HG02938 (cell line): ENCODE measurements around the gene TIMP3.

ENCODE experiments used
- ATAC-seq: cut with Tn5 transposase; IDR thresholded peaks from one replicate; pipeline ENCODE4 v1.9.1; 2021; ENCODE audit warnings: mild to moderate bottlenecking, moderate library complexity; ENCODE audit not compliant: unreplicated experiment

The TIMP3 gene

DNA sequence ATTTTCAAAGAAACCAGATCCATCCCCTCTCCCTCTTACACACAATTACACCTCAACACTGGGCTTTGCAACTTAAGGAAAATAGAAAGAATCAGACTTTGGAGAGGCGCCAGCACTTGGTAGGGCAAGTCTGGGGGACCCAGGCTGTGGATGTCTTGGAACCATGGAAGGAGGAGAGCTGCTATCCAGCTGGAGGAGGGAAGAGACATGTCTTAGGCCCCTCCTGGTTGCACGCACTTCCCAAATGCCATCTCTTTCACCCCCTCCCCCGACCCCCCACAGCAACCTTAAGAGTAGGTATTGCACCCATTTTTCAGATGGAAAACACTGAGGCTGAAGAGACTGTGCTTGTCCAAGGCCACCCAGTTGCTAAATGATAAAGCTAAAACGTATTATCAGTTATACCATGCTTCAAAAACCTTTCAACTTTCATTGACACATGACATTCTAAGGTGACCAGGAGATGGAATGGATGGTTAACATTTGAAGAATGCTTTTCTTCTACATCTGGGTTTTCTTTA, 3.9 kb downstream of the TIMP3 start:
- ATAC-seq, result no peak

DNA sequence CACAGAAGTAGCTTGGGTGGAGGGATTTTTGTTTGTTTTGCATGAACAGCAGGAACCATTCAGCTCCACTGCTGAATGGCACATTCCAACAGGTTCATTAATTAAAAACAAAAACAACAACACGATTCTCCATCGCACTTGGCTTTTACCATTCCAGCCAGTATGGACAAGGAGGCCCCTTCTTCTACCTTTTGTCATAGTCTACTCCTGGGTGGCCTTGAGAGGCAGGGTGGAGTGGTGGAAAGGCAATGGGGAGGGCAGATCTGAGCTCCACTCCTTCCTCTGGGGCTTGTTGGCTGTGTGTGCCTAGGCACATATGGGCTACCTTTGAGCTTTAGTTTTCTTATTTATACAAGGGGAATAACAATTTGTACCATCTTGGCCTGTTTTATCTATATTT, 4.8 kb downstream of the TIMP3 start:
- ATAC-seq, result no peak

DNA sequence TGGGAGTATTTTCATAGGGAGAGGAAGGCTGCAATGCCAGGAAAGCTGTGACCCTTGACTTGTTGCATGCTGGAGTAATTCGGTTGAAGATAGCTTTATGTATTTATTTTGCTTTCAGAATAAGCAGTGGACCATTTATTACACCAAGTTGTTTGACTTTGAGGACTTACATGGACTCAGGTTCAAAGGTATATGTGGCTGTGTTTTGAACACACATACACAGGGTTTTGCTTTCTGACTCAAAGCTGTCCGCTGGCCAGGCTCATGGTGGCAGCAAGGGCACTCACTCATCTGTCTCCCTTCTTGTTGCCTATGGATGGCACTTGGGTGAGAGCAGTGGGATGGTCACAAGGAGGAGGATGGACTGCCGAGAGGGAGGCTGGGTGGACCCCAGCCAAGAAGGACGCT, 6.5 kb downstream of the TIMP3 start:
- no peak for ATAC-seq

DNA sequence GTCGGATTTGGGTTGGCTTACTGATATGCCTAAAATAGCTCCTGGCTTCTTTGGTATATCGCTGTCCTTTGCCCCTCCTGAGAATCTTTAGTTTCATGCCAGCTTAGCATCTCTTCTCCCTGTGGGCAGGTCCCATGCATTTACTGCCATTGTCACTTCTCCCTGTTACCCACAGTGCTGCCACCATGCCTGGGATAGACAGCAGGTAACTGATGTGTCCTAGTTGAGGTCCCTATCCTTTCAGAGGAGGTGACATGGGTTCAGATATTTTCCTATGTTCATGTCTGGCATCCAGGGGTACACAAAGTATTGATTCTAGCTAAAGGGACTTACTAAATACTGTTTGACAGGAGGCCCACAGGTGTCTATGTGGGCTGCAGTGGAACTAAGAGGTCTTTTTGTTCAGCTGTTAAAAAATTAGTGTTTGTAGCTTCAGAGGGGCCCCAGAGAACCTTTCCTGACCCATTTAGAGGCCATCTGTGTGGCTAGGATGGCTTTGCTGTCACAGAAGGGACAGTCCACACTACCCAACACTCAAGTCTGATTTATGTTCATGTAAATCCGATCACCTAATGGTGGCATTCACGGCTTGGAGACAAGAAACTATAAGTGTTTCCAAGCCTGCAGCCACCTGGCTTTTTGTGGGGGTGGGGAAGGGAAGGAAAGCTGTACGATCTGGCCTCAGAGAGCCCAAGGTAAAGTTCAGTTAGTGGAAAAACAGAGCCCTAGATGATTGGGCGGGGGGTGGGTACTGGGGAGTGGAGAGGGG, 8.5 kb downstream of the TIMP3 start:
- ATAC-seq, result no peak

DNA sequence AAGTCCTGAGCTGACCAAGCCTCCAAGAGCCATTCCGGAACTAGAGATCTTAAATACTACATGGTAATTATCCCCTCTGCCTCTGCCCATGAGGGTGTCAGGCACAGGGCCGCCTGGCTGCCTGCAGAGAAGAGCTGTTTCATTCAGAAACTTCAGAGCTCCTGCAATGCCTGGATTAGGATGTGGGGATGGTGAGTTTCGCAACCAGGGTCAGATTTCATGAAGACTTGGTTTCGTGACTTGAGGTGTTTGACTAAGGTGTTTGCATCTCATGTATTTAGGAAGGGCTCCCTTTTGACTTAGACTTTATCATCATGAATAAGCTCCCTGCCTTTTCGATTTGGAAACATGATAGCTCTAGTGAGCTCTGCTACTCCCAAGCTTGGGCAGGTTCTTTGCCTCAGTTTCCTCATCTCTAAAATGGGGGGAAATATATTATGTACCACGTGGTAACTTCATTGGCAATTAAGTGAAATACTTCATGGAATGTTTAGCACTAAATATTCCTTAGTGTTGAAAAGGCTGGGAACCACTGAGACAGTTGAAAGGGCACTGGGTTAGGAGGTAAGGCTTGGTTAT, 9.1 kb downstream of the TIMP3 start:
- ATAC-seq, result no peak

DNA sequence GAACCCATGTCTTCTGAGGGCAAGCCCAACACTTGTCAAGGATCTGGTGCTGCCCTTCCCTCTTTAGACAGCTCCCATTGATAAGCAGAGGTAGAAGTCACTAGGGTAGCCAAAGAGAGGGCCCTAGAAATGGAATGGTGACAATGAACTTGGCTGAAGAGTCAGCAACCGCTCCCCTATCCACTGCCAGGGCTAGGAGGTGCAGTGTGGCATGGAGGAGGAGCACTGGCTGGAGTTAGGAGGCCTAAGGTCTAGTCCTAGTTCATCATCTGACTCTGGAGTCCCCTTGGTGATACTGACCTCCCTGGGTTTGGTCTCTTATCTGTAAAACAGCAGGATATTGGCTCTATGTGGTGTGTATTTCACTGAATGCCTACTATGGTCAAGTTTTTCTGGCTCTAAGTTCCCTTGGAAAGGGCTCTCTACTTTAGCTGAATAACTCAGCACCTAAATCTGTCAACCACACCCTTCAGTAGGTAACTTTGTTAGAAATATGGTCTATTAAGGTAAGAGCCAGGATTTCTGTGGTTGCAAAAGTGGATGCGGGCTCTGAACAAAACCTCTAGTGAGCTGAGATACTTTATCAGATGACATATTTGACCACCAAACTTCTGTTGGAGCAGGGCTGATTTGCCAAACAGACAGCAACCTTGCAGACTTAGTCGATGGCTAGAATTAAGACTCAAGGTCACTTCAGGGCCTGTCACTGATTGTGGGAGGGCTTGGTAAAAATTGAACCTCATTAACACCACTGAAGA, 10.5 kb downstream of the TIMP3 start:
- ATAC-seq, result no peak

DNA sequence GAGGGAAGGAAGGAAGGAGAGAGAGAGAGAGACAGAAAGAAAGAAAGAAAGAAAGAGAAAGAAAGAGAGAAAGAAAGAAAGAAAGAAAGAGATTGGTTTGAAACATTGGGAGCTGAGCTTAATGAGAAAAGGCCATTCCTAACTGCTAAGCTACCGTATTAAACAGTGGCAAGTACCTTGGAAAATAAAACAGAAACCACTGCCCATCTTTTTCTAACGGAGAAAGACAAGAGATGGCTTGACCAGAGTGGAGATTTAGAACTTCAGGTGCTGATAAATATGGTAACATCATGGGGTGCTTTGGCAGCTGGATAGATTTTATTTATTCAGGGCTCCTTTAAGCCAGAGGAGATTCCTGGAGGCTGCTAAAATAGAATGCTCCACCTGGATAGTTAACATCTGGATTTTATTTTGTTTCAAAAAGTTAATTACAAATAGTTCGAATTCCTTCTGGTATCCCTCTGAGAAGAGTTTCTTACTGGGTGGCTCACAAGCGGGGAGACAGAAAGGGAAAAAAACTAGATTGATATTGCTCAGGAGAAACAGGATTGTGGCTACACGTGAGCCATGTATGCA, 12.9 kb downstream of the TIMP3 start:
- no peak for ATAC-seq

DNA sequence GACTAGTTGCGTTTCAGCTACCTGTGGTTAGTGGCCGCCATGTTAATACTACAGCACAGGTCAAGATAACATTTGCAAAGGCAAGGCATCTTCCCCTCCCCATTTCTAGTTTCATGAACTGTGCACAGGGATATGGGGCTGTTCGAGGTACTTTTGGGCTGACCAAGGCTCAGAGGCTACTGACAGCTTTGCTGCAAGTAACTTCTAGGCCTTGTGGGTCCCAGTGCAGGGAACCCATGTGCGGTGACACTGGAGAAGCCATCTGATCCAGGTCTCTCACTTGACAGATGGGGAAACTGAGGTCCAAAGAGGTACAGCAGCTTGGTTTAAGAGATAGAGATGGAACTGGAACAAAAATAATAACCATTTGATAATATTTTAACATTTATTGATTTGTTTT, 13.6 kb downstream of the TIMP3 start:
- ATAC-seq, result no peak

DNA sequence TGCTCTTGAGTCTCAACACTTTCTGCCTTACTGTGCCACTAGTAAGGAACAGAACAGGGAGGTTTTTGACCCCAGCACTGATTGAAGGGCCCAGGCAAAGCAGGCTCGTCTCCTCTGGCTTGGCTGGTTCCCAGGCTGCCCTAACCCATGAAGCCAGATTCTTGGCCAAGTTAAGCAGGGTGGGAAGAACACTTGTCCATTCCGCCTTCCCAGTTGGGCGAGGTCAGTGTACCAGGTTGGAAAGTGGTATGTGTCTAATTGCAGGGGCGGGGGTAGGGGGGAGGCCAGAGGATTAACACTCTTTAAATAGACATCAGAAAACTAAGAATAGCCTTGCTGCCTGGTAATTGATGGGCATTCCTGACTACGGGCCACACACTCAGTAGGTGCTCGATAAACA, 14.4 kb downstream of the TIMP3 start:
- ATAC-seq, result no peak

DNA sequence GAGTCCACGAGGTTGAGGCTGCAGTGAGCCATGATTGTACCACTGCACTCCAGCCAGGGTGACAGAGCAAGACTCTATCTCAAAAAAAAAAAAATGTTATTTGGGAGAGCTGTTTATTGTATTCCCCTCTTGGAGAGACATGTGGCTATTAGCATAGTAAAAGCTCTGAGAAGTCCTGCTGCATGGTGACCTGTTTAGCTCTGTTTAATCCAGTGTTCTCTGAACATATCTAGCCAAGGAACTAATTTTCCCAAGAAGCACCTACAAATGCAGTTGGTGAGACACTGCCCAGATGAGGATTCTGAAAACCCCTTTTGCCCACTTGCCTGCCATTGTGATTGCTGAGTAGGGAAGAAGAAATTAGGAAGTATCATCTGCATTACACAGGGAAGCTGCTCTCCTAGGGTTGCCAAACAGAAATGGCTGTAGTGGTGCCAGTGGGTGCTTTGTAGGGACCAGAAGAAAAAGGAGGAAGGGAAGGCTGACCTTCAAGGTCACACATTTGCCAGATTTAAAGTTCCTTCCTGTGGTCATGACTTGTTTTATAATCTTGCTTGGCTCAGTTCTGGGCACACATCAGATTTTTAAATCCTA, 15.7 kb downstream of the TIMP3 start:
- no peak for ATAC-seq

DNA sequence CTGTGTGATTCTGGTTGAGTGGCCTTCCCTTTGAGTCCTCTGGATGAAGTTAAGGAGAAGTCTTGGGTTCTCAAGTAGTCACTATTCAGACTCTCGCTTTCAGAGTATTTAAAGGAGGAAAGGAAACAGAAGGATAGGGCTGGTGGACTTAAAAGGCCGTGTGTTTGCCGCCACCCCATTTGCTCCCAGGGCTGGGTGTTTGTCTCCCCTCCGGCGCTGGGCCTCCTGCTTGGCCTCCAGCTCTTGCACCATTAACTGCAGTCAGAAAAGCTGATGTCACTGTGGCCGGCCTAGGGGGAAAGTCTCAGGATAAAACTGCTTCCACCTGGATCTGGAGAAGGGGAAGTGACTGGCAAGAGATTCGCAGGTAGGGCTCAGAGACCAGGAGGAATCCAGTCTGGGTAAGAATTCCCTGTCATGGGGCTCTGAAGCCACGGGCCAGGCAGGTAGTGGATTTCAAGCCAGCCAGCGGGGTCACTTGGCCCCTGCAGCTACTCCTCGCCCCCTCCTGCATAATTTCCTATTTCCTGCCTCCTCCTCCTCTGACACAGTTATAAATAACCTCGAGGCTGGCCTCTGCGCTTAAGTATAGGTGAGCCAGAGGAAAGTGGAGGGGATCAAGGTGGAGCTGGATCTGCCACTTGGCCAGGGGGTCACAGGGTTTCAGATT, 17.1 kb downstream of the TIMP3 start:
- ATAC-seq, result no peak

DNA sequence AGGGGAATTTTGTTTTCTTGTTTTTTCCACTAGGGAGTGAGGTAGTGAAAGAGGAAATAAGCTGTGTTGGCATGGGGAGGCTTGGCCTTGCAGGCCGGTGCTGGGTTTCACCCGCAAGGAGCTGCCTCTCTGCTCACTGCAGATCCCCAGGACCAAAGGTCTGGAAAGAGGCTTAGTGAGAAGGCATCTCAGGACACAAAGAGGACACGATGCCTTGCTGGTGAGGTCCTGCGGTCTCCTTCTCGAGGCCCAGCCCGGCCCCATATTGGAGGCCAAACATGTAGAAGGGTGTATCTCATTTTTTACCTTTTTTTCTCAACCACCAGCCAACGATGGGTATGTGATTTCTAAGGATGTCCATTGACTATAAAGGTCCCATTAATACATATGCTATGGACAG, 17.6 kb downstream of the TIMP3 start:
- ATAC-seq, result no peak

DNA sequence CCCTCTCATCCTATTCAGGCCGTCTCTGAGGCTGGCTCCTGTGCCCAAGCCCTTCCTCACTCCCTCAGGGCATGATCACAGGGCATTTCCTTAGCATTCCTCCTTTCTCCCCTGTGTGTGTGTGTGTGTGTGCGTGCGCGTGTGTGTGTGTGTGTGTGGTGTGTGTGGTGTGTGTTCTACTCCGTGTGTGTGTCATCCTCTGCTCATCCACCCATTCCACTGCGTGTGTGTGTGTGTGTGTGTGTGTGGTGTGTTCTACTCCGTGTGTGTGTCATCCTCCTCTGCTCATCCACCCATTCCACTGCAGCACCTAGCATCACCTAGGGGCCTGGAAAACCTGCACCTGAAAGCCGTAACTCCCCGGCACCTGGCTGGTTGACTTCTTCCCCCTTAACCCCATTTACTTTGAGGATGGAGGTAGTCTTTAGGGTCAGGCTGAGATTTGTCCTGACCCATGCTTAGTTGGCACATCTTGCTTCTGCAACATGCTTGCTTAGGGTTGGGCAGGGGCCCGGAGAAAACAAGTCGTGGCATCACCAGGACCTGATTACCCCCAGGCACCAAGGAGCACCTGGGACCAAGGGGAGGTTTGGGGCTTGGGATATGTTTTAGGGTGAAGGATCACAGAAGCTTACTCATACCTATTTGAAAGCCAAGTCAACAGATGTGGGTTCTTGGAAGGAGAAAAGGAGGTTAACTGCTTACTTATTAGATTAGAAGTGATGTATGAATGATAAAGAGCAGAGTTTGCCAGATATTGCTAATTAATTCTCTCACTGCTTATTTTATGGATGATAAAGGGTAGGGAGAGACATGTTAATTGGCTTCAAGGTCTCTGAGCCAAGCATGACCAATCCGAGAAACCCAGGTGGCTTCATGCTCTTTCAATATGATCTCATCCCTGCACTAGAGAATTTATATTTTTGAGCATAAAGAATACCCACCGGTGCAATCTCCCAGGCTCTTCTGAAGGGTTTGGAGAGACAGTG, 18.9 kb downstream of the TIMP3 start:
- no peak for ATAC-seq

DNA sequence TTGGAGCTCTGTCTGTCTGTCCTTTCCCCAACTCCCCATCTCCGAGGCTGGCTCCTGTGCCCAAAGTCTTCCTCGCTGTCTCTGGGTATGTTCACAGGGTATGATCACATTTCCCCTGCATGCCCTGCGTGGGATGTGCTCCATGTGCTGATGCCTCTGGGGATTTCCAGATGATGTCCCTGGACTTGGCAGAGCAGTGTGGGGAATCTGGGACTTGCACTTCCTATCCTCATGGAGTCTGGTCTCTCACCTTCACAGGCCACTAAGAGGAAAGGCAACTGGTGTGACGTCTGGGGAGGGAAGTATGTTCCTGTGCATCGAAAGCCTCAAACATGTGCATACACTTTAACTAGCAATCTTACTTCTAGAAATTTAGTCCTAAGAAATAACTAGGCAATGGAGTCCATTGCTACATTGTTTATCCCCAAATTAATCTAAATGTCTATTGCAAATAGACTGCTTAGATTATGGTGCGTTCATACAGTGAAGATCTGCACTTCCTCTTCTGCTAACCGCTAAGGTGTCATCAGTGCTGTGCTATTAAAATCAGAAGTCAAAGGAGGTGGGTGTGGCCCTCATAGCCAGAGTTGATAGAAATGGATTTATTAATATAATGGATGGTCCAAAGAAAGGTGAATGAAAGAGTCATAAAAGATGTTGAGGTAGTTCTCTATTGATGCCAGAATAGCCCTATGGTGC, 20.8 kb downstream of the TIMP3 start:
- ATAC-seq, result no peak

DNA sequence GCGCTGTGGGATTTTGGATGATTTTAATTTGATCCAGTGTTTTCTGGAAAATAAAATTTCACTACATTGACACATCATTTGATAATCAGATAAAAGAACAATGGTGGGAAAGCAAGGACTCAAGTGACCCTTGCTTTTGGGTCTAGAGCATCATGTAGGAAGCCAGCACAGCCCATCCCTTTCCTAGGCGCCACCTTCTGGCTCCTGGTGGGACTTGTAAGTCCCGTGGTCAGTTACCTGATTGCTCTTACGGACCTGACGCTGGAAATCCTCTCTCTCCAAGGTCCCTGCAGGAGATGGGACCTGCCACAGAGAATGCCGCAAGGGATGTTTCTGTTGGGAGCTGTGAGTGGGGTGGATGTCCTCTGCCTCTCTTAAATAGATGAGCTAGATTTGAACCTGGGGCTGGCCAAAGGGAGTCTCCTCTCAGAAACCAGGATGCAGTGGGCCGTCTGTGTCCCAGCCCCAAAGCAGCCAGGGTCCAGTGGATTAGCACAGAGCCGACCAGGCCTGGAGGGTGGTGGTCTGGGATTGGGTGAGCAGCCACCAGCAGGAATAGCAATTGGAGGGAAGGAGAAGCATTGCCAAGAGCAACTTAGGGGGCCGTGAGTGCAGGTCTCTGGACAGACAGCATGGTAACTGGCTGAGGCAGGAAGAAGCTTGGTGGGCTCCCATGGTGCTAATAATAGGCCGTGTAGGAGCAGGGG, 21.7 kb downstream of the TIMP3 start:
- no peak for ATAC-seq

DNA sequence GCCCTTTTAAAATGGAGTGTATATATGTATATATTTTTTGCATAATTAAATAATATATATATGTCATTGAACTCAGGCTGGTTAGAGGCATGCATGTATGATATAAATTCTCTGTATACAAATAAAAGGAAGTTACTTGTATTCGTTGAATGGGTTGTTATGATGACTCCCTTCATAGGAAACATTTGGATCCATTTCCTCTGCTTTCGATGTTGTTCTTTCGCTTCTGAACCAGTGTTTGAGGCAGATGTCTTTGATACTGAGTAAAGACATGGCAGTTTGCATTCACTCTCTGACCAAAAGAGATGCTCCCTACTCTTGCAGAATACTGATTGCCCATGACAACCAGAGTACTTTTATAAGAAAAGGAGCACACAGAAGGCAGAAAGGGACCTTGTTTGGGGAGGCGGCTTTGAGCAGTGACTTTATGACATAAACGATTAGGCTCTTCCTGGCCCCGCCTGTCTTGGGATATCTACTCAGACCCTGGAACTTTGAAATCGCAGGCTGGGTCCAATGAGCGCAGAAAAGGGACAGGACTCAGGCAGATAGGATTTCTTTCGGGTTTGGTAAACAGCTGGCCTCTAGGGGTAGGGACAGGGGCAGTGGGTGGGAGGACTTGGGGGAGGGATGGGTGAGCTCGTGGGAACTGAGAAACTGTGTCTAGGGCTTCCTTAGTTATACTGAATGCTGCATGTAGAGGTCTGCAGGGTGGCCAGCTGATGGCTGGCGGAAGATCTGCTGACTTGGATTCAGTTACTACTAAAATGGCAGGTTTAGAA, 23.2 kb downstream of the TIMP3 start:
- ATAC-seq, result no peak

DNA sequence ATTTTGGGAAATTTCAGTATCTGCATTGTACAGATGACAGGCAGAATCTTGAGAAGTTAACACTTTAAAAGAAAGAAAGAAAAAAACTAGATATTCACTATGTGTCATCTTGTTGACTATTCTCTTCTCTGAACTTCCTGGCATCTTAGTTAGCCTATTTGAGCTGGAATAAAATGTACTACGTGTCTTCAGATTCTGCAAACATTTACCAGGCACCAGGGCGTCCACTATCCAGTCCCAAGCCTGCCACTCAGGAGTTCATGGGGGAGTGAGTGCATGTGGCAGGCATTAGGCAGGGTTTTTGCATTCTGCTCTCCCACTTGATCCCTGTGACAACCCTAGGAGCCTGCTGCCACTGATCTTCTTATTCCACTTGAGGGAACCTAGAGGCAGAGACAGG, 25.0 kb downstream of the TIMP3 start:
- no peak for ATAC-seq
